Measurements from ENCODE around the gene HCFC1. TPM values are rescaled to one million over a fixed set of nuclear protein-coding genes. Genes with fewer than 3 reads are reported as not detected.

The HCFC1 gene
- total RNA-seq, 1 experiment from 2014 or later, result 79.9 TPM

DNA sequence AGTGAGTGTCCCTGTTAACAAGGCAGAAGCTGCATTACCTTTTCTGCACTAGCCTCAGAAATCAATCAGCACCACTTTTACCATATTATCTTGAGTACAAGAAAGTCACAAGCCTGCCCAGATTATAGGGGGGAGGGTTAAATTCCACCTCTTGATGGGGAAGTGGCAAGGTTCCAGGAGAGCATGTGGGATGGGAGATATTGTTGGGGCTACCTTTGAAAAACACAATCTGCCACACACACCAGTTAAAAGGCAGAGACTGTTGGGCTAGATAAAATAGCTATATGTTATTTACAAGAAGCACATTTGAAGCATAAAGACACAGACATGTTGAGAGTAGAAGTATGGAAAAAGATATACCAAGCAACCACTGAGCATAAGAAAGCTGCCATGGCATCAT lies 73.7 kb downstream of the HCFC1 start:
- no peaks in the 10 kb centered on the region for H4K20me1 ChIP-seq (ENCODE audit: insufficient read depth)
- POLR2A ChIA-PET (ENCODE audit: unreplicated experiment), result no interaction called here
- no peaks in the 10 kb centered on the region for H3K27me3 ChIP-seq (ENCODE audit: insufficient read depth, low read depth)
- CTCF ChIA-PET, result no interaction called here
- H3F3A ChIP-seq (ENCODE audit: insufficient read depth, low read depth), result peaks cover 5% of the 10 kb centered on the region
- no peak overlapping the region for H3K4me2 ChIP-seq
- no peak overlapping the region for H3K4me3 ChIP-seq
- H3K27ac ChIP-seq, result no peak overlapping the region
- H3K4me1 ChIP-seq (replicated peaks; ENCODE audit: insufficient read depth), result peaks cover 24% of the 10 kb centered on the region
- H3K79me2 ChIP-seq (ENCODE audit: low read depth), result no peaks in the 10 kb centered on the region
- no peaks in the 10 kb centered on the region for H3K36me3 ChIP-seq (ENCODE audit: low read depth)
- intact Hi-C loops (cut with micrococcal nuclease; ENCODE audit: unreplicated experiment), result no loop called here
- no peak overlapping the region for H2AFZ ChIP-seq
- H3K9me3 ChIP-seq (ENCODE audit: insufficient read depth, low read depth), result no peaks in the 10 kb centered on the region
- no TSS peak for BruUV-seq (replicated peaks)
- no peaks in the 10 kb centered on the region for H3K9me2 ChIP-seq (ENCODE audit: insufficient read depth)
- TF ChIP-seq CTCF (conservative IDR thresholded peaks at IDR 0.05) (no peak), EZH2 (IDR thresholded peaks at IDR 0.05; ENCODE audit: low read depth) (no peak)
- DNase-seq, result no peak

Small RNA genes within 50 kb of the gene (microRNA-seq; reads per million reads assigned to microRNA genes)
- gene MIR3202-1 (ENCODE audit: borderline number of aligned reads, borderline replicate concordance), result not detected
- not detected for gene MIR3202-2 (ENCODE audit: borderline number of aligned reads, borderline replicate concordance)
- not detected for gene MIR718 (ENCODE audit: borderline number of aligned reads, borderline replicate concordance)

Other genes with a start within 250 kb of the HCFC1 start
- 522 and 541 TPM in 2 replicates for gene BCAP31, start 247.4 kb downstream of the HCFC1 start, total RNA-seq (2021)
- gene ABCD1, start 247.0 kb downstream of the HCFC1 start, total RNA-seq (2021), result 40.0 and 44.9 TPM in 2 replicates
- gene PLXNB3, start 207.6 kb downstream of the HCFC1 start, total RNA-seq (2021), result 39.4 and 41.4 TPM in 2 replicates
- 0.40 and 0.46 TPM in 2 replicates for gene SRPK3, start 190.8 kb downstream of the HCFC1 start, total RNA-seq (2021)
- 47.7 and 63.4 TPM in 2 replicates for gene IDH3G, start 177.4 kb downstream of the HCFC1 start, total RNA-seq (2021)
- gene SSR4, start 177.2 kb downstream of the HCFC1 start, total RNA-seq (2021), result 223 and 310 TPM in 2 replicates
- 0.17 and 0.25 TPM in 2 replicates for gene PDZD4, start 141.3 kb downstream of the HCFC1 start, total RNA-seq (2021)
- gene L1CAM, start 85.6 kb downstream of the HCFC1 start, total RNA-seq (2021), result 68.8 and 79.0 TPM in 2 replicates
- 3.2 and 3.8 TPM in 2 replicates for gene AVPR2, start 67.1 kb downstream of the HCFC1 start, total RNA-seq (2021)
- 47.0 and 86.0 TPM in 2 replicates for gene ARHGAP4, start 45.6 kb downstream of the HCFC1 start, total RNA-seq (2021)
- 181 and 189 TPM in 2 replicates for gene NAA10, start 36.8 kb downstream of the HCFC1 start, total RNA-seq (2021)
- gene RENBP, start 27.2 kb downstream of the HCFC1 start, total RNA-seq (2021), result 6.8 and 6.9 TPM in 2 replicates
- 20.1 and 30.8 TPM in 2 replicates for gene TMEM187, start 936 bp upstream of the HCFC1 start, total RNA-seq (2021)
- 317 and 364 TPM in 2 replicates for gene IRAK1, start 48.1 kb upstream of the HCFC1 start, total RNA-seq (2021)
- gene MECP2, start 125.9 kb upstream of the HCFC1 start, total RNA-seq (2021), result 85.6 and 90.1 TPM in 2 replicates
- not detected in 2 replicates for gene OPN1LW, start 172.4 kb upstream of the HCFC1 start, total RNA-seq (2021)
- not detected in 2 replicates for gene OPN1MW, start 210.8 kb upstream of the HCFC1 start, total RNA-seq (2021)
- not detected in 2 replicates for gene OPN1MW2, start 247.9 kb upstream of the HCFC1 start, total RNA-seq (2021)